ENCODE results near the gene TEX53. TPM values are rescaled to one million over a fixed set of nuclear protein-coding genes. Genes with fewer than 3 reads are reported as not detected.

Gene TEX53
- total RNA-seq, 1 donor from 2014 or later = not detected

GRCh38 chr9:114607671-114608524 is 49.7 kb downstream of the TEX53 start:
- ATAC-seq (no peak), DNase-seq (ENCODE audit: low spot score) (no peak)

GRCh38 chr9:114606597-114607207 is 50.9 kb downstream of the TEX53 start:
- ATAC-seq (peak; percentile 62), DNase-seq (ENCODE audit: low spot score) (peak; percentile 91)

Other genes with a start within 250 kb of the TEX53 start
- 2.8 TPM for gene WHRN, start 152.3 kb downstream of the TEX53 start, total RNA-seq
- 34.1 TPM for gene ATP6V1G1, start 70.0 kb downstream of the TEX53 start, total RNA-seq
- 4.8 TPM for gene TMEM268, start 46.5 kb downstream of the TEX53 start, total RNA-seq
- not detected for gene TEX48, start 24.4 kb upstream of the TEX53 start, total RNA-seq
- gene TNFSF15, start 148.2 kb upstream of the TEX53 start, total RNA-seq = 0.05 TPM

All from left lobe of liver (tissue), 2 donors.